ENCODE results near the gene ACVRL1. TPM values are rescaled to one million over a fixed set of nuclear protein-coding genes. Genes with fewer than 3 reads are reported as not detected.

ACVRL1 gene
- total RNA-seq, 1 donor from 2014 or later = 0.78 TPM

DNA sequence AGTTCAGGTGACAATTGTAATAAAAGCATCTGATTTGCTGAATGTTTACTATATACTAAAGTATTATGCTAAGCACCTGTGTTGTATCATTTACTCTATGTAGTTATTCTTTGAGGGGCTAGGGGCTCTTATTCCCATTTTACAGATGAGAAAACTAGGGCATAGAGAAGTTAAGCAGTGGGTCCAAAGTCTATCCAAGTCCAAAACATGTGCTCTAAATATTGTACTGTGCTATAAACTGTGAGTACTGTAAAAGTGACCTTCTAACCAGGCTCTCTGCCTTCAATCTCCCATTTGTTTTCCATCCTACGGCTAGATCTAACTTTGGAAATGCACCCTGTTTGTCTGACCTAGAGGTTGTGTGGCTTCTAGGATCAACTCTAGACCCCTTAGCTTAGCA lies 53.2 kb downstream of the ACVRL1 start:
- DNase-seq (ENCODE audit: low read depth) = no peak

DNA sequence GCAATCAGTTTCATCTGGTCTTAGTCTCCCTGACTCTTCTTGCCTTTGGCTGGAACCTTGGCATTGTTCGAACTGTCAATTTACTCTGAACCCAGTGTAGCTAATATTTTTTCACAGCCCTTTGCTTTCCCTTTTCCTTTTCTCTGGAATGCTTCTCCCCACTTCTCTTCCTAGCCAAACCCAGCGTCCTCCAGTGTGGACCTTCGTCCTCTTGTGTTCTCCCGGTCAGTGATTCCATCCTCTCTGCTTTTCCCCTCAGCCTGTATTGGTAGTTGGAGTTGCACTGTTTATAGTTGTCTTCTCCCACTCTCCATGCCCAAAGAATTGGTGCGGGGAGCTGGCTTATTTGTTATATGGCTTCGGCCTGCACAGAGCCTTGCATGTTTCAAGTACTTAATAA lies 53.6 kb downstream of the ACVRL1 start:
- DNase-seq (ENCODE audit: low read depth) = no peak

DNA sequence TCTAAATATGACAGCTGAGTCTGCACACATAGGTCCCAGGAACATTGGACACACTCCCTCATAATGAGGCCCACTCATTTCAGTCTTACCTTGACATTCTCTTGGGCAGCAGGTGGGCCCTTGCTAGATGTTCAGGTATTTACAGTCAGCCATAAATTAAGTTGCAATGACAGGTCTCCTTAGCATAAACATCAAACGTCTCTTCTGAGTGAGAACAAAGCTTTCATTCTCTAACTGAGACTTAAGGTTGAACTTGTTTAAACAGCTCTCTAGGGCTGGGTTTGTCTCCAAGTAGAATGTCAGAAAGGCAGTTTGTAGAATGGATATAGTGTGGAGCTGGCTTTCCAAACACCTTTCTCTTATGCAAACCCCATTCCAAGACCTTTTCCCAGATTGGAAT lies 54.5 kb downstream of the ACVRL1 start:
- no peak for DNase-seq (ENCODE audit: low read depth)

DNA sequence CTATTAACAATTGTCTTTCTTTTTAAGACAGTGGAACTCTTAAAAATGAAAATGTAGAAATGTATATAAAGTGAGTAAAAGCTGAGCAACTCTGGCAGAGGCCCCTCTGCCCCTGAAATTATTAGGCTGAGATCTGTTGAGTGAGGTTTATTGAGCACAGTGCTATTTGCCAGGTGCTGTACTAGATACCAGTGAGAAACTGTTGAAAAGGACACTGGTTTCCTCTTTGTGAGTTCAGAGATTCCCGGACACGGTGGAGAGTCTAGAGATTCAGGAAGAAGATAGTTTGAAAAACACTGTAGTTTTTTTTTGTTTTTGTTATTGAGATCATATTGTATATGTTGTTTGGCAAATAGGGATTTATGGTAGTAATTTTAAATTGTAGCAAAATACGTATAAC lies 55.4 kb downstream of the ACVRL1 start:
- DNase-seq (ENCODE audit: low read depth) = no peak

DNA sequence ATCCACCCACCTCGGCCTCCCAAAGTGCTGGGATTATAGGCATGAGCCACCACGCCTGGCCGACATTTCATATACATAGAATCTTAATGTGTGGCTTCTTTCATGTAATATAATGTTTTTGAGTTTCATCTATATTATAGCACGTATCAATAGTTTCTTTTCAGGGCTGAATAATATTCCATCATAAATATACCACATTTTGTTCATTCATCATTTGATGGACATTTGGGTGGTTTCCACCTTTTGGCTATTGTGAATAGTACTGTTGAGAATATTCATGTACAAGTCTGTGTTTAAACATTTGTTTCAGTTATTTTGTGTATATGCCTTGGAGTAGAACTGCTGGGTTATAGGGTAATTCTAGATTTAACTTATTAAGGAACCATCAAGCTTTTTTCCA lies 56.2 kb downstream of the ACVRL1 start:
- no peak for DNase-seq (ENCODE audit: low read depth)

DNA sequence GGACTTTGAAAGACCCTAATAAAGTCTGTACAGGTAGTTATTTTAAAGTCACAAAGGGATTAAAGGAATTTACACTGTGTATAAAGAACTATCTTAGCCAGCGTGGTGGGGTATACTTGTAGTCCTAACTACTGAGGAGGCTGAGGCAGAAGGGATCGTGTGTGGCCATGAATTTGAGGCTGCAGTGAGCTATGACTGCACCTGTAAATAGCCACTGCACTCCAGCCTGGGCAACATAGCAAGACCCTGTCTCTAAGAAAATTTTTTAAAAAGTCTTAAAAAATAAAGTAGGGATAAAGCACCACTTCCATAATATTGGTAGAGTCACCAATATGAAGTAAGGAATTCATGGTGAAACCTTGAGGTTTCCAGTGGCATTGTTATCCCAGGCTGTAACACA lies 62.3 kb downstream of the ACVRL1 start:
- no peak for DNase-seq (ENCODE audit: low read depth)

DNA sequence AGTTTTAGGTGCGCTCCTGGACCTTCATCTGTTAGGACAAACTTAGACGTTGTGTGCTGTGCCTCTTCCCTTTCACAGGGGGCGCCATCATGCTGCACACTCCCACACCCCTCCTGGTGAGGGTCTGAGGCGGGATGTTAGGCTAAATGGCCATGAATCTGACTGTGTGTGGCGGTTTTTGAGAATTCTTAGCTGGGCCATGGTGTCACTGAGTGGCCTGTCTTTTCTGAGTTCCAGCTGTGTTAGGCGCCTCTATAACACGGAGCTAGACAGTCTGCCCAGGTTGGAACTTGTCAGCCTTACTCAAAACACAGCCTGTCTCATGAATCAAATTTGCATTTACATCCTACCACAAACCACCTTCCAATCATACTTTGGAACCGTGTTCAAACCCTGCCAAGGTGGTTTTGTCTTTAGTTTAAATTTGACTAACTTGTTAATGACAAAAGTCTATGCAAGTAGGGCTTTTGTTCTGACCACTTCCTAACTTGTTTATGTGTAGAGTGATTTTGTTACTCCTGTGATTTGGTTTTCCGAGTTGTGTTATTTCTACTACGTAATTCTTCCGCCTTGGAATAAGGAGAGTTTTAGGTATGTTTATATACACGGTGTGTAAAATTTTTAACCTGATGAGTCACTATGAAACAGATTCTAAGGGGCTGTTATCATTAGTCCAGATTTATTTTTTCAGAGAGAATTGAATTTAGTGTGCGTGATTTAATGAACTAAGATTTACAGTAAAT lies 63.8 kb downstream of the ACVRL1 start:
- DNase-seq (ENCODE audit: low read depth) = no peak

DNA sequence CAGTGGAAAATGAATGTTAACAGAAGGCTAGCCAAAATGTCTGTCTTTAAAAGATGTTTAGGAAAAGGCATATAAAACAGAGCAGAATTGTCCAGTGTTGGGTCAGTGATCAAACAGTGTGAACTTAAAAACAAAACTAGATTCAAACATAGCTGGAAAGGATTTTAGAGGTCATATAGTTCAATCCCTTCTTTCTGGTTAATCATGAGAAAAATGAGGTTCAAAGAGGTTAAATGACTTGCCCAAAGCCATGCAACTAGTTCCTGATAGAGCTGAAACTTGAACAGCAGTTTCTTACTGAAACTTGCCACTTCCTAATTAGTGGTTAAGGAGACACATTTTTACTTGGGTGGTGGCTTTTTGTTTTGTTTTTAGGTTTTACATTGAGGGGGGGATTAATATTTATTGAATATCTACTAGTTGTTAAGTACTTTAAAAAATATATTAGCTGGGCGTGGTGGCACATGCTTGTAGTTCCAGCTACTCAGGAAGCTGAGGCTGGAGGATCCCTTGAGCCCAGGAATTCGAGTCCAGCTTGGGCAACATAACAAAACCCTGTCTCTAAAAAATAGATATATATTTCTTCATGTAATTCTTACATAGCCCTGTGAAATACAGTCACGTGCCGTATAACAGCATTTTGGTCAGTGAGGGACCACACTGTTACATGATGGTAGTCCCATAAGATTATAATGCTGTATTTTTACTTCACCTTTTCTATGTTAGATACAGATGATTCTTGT lies 64.5 kb downstream of the ACVRL1 start:
- DNase-seq (ENCODE audit: low read depth) = no peak

DNA sequence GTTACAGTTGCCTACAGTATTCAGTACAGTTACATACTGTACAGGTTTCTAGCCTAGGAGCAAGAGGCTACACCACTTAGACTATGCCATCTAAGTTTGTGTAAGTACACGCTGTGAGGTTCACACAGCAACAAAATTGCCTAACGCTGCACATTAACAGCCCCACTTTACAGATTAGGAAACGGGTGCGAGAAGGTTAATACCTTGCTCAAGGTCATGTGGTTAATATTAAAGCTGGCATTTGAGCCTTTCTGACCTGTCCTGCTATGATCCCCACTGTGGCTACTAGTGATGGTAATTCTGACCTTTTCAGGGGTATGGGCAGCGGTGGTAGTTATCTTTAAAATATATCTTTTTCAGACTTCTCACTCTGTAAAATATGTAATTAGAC lies 65.1 kb downstream of the ACVRL1 start:
- no peak for DNase-seq (ENCODE audit: low read depth)

DNA sequence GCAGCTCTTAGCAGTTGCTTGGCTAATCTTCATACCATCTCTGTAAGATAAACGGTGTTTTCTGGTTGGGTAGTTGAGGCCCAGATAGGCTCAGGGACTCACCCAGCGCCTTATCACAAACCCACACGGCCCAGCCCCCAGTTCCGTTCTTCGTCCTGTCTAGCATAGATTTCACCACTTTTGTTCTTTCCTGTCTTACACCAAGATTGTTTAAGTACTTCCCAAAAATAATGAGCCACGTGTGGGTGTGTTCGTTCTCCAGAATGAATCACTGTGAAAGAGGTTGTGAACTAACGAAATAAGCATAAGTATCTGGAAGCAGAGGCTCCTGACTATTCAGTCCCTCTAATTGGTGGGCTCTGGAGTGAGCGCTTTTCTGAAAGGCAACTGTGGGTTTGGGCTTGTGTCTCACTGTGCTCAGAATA lies 65.6 kb downstream of the ACVRL1 start:
- no peak for DNase-seq (ENCODE audit: low read depth)

Other genes starting within 250 kb of the ACVRL1 start
- gene FIGNL2, start 58.8 kb upstream of the ACVRL1 start, total RNA-seq = 0.11 and 0.36 TPM in 2 replicates
- not detected in 2 replicates for gene ANKRD33, start 19.4 kb upstream of the ACVRL1 start, total RNA-seq
- 8.1 and 9.6 TPM in 2 replicates for gene ACVR1B, start 44.2 kb downstream of the ACVRL1 start, total RNA-seq
- gene TAMALIN, start 99.4 kb downstream of the ACVRL1 start, total RNA-seq = 64.9 and 96.8 TPM in 2 replicates
- 3.4 and 5.5 TPM in 2 replicates for gene NR4A1, start 143.9 kb downstream of the ACVRL1 start, total RNA-seq
- gene ATG101, start 162.5 kb downstream of the ACVRL1 start, total RNA-seq = 93.8 and 105 TPM in 2 replicates
- gene SMIM41, start 172.2 kb downstream of the ACVRL1 start, total RNA-seq = not detected in 2 replicates